ENCODE results near the gene SPOCK1. TPM values are rescaled to one million over a fixed set of nuclear protein-coding genes. Genes with fewer than 3 reads are reported as not detected.
A peak's percentile ranks its signal among the peaks of the same experiment; 100 is the strongest.

Gene SPOCK1
- total RNA-seq, 1 experiment from 2014 or later: not detected

DNA sequence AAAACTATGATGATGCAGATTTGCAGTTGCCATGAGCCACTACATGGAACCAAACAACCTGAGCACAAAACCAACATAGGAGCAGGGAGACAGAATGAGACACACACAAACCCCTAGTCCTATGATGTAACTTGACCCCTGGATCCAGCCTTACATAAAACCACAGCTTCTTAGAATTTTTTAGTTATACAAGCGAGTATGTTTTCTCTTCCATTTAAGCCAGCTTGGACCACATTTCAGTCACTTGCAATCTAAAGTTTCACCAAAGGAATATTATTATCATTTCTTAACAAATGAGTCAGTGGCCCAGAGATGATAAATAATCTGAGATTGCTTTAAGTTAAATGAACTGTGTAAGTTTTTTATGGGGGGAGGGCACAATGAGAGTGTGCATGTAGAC is 6.8 kb downstream of the SPOCK1 start:
- no peak for DNase-seq (ENCODE audit: low spot score)

DNA sequence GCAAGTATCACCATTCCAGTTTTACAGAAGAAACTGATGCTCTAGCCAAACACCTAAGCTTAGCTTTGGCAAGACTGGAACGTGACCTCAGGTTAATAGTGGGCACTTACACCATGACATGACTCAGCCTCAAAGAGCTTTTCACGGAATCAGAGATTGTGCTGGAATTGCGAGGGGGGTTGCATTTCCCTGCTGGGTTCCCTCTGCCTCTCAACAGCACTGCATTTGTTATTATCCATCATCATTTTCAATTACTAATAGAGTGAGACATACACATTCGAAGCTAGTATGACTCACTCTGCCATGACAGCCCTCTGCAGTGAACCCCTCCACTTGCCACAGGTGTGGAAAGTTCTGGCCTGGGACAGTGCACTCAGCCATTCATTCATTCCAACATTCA is 8.0 kb downstream of the SPOCK1 start:
- no peak for DNase-seq (ENCODE audit: low spot score)

DNA sequence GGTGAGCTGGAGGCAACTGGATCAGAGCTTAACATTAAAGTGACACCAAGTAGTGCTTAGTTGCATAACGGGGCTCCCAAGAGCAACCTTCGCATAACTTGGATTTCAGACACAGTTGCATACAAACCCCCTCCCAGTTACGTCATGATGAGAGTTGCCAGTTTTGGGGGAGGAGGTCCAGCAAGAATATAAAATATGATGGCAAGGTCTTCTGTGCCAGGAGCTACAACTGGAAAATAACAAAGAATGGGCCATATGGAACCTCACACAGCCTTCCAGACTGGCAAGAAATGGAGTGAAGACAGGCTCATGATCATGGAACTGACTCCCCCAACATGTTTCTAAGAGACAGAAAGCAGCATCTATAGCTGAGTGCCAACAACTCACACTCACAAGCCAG is 8.5 kb downstream of the SPOCK1 start:
- no peak for DNase-seq (ENCODE audit: low spot score)

DNA sequence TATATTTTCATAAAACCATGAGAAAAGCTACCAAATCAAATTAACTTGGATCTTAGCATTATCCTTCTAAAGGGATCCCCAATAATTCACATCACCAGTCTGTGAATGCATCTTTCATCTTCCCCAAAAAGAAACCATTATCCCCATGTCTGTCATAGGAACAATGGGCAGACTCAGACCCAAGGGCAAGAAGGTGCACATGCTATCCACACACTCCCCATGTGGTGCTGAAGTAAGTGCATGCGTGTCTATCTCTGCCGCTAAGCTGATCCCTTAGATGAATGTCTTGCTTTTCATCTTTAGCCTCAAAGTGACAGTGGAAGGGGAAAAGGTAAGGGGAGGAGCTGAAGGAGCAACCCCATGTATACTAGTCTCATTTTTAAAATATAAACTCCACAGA is 10.2 kb downstream of the SPOCK1 start:
- DNase-seq (ENCODE audit: low spot score): no peak

DNA sequence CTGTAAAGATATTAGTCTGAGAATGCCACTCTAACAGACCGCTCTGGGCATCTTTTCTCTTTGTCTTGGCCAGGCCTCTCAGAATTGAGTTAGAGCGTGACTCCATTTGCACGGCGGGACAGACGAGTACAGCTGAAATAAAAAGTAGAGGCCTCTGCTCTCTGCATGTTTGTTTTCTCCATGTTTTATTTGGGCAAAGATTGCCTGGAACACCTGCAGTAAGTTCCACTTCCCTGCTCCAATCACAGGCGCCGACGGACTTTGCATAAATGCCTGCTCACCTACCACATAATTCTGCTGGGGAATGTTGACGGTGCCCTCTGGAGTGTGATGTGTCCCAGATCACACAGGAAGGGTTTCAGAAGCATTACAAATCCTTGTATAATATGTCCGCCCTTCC is 10.6 kb downstream of the SPOCK1 start:
- DNase-seq (ENCODE audit: low spot score): no peak

DNA sequence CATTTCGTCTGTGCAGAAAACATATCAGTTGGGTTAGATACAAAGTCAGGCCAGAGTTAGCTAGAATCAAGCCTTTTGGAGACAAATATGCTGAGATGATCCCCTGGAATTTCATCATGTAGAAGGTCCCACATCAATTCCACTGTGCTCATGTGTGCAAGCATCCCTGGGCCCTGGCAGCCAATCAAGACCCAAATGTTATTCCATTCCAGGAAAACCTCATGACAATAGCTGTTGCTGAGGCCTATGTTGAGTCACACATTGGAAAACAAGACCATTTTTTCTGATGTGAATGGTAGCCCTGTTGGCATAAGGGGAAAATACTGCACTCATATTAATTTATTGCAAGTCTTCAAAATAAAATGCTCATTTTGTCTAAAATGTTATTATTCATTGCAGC is 11.5 kb downstream of the SPOCK1 start:
- no peak for DNase-seq (ENCODE audit: low spot score)

DNA sequence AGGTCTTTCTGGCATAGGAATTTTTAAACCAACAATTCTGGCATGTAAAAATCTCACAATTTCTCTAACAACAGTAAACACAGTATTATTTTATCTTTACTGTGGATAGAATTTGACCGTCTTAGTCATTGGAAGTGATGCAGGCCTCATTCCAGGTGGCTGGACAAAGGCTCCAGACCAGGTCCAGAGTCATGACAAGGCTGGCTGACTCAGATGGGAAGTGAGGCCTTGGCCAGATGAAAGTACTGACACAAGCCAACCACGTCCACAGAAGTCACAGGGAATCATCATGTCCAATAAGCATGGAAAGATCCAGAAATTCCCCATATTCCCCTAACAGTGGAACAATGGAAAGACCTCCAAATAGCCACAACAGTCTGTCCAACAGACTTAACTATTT is 12.4 kb downstream of the SPOCK1 start:
- no peak for DNase-seq (ENCODE audit: low spot score)

DNA sequence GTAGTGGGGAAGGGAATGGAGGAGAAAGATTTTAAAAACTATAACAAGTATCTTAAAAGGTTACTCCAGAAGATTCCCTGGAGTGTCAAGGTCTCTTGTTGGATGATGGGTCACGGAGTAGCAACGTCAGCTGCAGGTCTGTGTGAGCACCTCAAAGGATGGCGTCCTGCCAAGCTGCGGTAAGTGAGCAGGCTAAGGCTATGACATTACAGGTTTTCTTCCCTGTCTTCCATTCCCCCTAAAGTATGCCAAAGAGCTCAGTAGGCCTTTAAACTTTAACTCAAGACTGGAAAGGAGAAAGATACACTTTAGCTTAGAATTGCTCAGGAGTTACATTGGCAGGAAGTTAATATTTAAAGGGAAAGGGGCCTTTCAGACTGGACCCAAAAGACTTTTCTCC is 17.5 kb downstream of the SPOCK1 start:
- no peak for DNase-seq (ENCODE audit: low spot score)

DNA sequence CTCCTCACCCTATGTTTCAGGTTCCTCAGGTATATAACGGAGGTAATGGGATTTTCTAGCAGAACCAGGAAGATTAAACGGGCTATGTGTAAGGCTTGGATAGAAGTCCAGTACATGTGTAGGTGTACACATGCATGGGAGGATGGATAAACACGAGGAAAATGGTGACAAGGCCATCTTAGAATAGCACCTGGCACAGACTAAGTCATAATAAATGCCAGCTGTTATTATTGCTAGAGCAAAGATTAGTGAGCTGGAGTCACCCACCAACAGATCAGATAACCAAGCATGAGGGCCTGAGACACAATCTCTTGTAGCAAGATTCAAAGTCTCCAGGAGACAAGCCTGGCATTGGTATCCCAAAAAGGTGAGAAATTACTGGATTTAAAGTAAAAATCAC is 21.1 kb downstream of the SPOCK1 start:
- no peak for DNase-seq (ENCODE audit: low spot score)

DNA sequence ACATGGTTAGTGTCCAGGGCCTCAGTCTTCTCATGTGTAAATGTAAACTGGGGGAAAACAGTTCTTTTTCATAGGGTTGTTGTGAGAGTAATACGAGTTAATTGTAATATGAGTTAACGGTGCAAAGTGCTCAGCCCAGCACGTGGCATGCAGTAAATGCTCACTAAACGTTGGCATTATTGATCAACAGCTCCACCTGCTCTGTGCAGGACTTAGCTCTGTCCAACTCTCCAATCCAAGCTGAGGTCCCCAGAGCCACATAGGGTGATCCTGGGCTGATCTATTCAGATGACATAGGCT is 28.3 kb downstream of the SPOCK1 start:
- DNase-seq (ENCODE audit: low spot score): no peak

DNA sequence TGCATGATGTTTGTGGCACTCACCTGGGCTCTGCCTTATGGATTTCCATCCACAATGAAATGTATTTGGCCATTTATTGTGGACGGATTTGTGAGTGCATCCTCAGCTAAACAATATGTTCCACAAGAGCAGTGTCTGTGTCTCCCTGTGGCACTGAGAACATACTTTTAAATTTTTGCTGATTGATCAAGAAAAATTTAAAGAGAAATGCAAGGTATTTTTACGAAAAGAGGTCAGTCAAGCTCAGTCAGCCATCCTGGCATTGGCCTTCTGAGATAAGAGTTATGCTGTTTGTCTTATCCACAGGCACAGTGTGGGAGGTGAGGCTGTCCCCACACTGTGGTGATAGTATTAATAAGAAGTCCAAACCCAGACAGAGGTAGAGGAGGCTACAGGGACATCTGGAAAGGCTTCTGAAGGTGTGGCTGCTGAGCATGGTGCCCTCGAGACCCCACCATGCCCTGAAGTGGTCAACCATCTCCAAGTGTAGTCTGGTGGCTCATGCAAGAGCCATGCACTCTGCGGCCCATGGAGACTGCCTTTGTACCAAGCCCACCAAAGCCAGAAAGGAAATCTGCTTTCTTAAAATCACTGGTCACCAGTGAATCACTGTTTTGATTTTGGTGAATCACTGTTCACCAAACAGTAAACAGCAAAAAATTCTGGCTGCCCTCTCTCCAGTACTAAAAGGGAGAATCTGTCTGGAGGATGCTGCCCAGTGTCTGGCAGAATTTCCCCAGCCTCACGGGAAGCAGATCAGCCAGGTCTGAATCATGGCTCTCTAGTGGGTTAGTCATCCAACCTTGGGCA is 28.8 kb downstream of the SPOCK1 start:
- no peak for DNase-seq (ENCODE audit: low spot score)

DNA sequence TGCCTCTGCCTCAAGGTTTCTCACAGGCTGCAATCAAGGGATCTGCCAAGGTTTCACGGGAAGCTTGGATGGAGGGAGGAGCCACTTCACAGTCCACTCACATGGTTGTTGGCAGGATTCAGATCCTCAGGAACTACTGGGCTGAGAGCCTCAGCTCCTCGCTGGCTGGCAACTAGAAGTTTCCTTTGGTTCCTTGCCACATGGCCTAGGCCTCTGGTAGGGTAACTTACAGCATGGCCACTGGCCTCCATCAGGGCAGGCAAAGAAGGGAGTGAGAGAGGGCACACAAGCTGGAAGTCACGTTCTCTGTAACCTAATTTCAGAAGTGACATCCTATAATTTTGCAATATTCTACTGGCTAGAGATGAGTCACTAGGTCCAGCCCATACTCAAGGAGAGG is 32.2 kb downstream of the SPOCK1 start:
- no peak for DNase-seq (ENCODE audit: low spot score)

DNA sequence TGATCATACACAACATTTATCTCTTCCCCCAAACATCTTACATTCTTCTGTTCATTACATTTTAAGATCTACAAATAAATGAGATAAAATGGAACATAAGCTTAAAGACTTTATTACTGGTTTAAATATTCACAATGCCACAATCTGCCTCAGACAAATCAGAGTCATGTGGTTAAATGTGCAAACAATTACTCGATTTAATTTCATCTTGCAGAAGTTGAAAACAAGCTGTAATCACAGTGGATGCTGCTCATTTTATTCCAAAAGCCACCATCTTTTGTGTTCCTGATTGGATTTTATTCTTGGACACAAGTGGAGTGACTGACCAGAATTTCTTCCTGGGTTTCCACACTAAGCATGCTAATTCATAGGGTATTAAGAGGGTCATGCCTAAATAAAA is 33.2 kb downstream of the SPOCK1 start:
- DNase-seq (ENCODE audit: low spot score): no peak

DNA sequence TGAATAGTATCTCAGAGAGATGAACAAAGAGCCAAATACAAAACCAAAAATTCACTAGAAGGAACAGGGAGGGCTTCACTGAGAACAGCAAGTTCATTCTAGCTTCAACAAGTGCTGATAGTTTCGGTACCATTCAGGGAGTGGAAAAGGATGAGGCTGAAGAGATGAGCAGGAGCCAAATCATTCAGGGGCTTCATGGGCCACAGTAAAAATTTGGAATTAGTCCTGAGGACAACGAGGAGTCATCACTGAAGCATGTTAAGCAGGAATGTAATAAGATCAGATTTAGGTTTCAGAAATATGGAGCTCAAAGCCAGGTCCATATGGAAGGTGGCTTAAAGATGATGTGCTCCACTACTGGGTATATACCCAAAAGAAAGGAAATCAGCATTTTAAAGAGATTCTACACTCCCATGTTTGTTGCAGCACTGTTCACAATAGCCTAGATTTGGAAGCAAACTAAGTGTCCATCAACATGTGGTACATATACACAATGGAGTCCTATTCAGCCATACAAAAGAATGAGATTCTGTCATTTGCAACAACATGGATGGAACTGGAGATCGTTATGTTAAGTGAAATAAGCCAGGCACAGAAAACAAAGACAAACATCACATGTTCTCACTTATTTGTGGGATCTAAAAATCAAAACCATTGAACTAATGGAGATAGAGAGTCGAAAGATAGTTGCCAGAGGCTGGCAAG is 36.2 kb downstream of the SPOCK1 start:
- DNase-seq (ENCODE audit: low spot score): no peak

DNA sequence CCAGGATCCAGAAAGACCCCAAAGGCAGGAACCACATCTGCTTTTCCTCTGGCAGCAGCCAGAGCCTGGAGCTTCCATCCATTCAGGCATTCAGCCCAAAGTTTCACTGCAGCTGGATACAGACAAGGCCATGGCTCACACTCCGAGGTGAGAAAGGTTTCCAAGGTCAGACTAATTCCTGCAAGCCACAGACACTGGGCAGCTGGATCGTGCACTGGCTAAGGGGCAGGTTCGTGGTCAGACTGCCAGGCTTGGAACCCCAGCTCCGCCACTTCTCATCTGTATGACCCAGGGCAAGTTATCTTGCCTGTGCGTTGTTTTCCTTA is 36.9 kb downstream of the SPOCK1 start:
- no peak for DNase-seq (ENCODE audit: low spot score)

DNA sequence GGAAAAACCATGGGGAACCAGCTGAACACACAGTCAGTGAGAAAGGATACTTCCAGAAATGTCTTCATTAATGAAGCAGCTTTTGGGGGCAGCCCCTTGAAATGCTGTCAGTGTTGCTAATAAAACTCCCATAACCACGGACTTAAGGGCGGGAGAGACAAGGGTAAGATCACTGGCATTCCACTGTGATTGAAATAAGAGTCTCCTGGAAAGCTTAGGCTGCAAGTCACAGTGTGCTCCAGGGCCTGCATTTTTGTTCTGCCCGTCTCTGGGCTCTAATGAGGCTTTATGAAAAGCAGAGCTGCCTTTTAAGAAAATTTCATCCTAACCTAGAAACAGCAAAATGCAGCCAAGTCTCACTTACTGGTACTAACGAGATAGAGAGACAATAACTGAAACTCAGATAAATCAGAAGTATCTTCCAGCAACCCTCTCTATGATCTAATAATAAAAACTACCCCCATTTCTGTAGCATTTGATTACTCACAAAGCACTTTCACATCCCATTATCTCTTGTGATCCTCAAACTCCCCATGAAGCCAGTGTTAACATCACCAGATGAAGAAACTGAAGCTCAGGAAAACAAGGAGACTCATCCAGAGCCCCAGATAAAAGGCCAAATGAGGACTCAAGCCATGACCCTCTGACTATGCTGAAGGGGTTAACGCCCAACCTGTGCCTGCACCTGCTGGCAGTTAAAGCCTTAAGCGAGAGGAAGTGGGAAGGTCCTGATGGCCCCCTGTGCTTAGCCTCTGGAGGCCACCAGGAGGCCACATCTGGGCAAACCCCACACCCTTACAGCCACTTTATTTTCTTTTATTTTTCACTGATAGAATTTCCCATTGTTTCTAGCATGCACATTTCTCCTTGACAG is 37.5 kb downstream of the SPOCK1 start:
- no peak for DNase-seq (ENCODE audit: low spot score)

DNA sequence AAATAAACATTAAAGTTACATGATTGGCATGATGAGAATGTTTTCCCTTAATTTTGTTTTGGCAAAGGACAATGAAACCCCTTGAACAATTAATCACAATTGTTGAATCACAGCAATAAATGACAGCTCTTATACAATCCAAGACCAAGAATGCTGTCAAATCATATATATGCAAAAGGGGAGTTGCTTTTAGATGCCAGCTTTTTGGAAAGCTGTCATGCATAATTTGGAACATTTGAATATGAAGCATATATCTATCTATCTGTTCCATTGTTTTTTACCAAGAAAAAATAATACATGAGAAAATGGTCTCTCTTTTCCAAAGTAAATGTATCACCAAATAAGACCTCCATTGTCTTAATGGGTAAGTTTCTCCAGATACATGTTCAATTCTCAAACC is 44.5 kb downstream of the SPOCK1 start:
- DNase-seq (ENCODE audit: low spot score): no peak

DNA sequence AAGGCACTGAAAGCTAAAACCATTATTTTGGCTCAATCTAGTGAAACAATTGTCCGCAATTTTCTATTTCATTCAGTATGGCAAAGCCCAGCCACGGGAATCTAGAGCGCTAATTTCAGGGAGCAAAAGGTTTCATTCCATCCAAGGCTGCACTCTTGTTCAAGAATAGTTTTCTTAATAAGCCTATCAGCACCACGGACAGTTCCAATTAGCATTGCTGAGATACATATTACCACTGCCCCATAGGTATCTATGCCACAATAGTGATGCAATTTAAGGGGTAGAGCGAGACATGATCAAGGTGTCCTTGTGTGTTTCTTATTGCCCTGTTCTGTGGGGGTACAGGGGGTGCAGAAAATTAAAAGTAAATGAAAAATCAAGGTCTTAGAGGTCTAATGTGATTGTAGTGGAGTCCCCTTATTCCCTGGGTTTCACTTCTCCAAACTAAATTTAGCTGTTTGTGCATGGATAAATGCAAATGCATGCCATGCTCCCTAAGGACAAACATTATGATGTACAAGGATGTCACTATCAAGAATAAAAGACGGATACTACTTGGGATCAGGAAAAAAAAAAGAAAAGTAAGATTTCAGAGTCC is 45.5 kb downstream of the SPOCK1 start:
- DNase-seq (ENCODE audit: low spot score): peak; percentile 72

DNA sequence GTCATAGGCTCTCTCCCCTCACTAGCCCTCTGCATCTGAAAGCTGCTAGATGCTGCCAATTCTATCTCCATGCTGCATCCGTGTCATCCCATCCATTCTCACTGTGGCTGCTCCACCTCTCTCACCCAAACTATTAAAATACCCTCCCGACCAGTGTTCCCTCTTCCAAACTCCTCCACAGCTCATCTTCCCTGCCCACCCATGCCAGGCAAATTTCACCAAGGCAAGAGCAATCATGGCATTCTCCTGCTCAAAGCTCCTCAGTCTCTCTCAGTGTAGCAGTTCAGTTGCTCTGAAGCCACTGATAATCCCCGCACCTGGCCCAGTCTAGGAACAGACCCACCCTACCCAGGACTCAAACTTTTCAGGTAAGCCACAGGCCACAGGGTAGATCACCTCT is 48.4 kb downstream of the SPOCK1 start:
- no peak for DNase-seq (ENCODE audit: low spot score)

DNA sequence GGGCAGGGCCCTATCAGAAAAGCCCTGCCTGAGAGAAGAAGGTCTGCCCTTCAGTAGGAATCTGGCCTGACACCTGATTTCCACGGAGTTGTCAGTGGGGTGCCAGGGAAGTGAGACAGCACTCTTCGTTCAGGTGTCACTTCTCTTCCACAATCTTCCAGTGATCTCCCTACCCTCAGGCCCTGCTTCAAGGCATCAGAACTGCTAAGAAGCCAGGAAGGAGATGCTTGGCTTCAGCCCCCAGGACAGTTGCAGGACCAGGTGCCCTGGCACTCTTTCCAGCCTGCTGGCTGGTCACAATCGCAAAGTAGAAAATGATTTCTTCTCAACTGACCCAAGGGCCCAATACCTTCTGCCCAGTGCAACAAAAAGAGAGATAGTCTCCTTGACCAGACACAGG is 50.3 kb downstream of the SPOCK1 start:
- no peak for DNase-seq (ENCODE audit: low spot score)

DNA sequence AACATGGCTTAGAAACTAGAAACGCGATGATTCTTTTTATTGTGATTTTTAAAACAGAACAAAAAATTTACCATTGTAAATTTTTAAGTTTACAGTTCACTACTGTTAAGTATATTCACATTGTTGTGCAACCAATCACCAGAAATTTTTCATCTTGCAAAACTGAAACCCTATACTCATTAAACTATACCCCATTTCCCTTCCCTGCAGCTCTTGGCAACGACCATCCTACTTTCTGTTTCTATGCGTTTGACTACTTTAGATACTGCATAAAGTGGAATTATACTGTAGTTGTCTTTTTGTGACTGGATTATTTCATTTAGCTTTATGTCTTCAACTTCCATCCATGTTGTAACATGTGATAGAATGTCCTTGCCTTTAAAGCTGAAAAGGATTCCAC is 52.5 kb downstream of the SPOCK1 start:
- no peak for DNase-seq (ENCODE audit: low spot score)

DNA sequence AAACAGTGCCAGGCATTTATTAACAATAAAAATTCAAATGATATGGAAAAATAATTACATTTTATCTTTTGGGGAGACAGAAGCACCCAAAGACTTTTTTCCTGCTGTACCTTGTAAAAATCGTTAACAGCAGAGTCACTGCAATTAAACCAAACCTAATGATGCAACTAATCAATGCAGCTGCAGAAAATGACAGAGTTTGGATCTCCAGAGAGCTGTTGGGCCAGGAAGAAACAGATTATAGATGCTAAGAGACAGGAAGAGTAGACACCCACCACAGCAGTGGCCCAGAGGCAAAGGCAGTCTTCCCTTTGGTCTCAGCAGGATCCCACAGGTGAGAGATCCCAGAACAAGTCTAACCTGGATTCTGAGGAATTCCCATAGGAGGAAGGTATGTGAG is 53.0 kb downstream of the SPOCK1 start:
- DNase-seq (ENCODE audit: low spot score): no peak
